ENCODE results near the gene ABTB1.
A peak's percentile ranks its signal among the peaks of the same experiment; 100 is the strongest.
"Not testable (repeated sequence)": the region's sequence is repeated elsewhere in the genome, so short reads cannot be mapped to it uniquely, and the experiment has no call there.

Gene ABTB1

GRCh38 chr3:127650236-127650635 lies 22.5 kb upstream of the ABTB1 start:
- DNase-seq: no peak

GRCh38 chr3:127651516-127652172 lies 21.1 kb upstream of the ABTB1 start:
- no peak for DNase-seq

- peak; percentile 48 for DNase-seq
Measured at GRCh38 chr3:127652246-127652995, 20.3 kb upstream of the ABTB1 start.

- no peak for DNase-seq
Measured at GRCh38 chr3:127654374-127654773, 18.4 kb upstream of the ABTB1 start.

GRCh38 chr3:127654993-127655392 lies 17.8 kb upstream of the ABTB1 start:
- not testable (repeated sequence) for DNase-seq

GRCh38 chr3:127655641-127656040 lies 17.1 kb upstream of the ABTB1 start:
- no peak for DNase-seq

GRCh38 chr3:127656906-127657305 lies 15.8 kb upstream of the ABTB1 start:
- DNase-seq: no peak

- no peak for DNase-seq
Measured at GRCh38 chr3:127658234-127658633, 14.5 kb upstream of the ABTB1 start.

- no peak for DNase-seq
Measured at GRCh38 chr3:127660621-127661251, 12.0 kb upstream of the ABTB1 start.

- DNase-seq: no peak
Measured at GRCh38 chr3:127661600-127661999, 11.2 kb upstream of the ABTB1 start.

GRCh38 chr3:127662001-127662469 lies 10.7 kb upstream of the ABTB1 start:
- DNase-seq: no peak

- no peak for DNase-seq
Measured at GRCh38 chr3:127663151-127663550, 9.6 kb upstream of the ABTB1 start.

GRCh38 chr3:127665165-127665564 lies 7.6 kb upstream of the ABTB1 start:
- DNase-seq: no peak

GRCh38 chr3:127665586-127665985 lies 7.2 kb upstream of the ABTB1 start:
- no peak for DNase-seq

- no peak for DNase-seq
Measured at GRCh38 chr3:127666676-127667075, 6.1 kb upstream of the ABTB1 start.

GRCh38 chr3:127667119-127667681 lies 5.6 kb upstream of the ABTB1 start:
- no peak for DNase-seq

- DNase-seq: no peak
Measured at GRCh38 chr3:127668906-127669305, 3.8 kb upstream of the ABTB1 start.

- DNase-seq: no peak
Measured at GRCh38 chr3:127669541-127670228, 3.1 kb upstream of the ABTB1 start.

- DNase-seq: no peak
Measured at GRCh38 chr3:127670229-127670559, 2.6 kb upstream of the ABTB1 start.

- DNase-seq: no peak
Measured at GRCh38 chr3:127670761-127671522, 1.8 kb upstream of the ABTB1 start.

- peak; percentile 27 for DNase-seq
Measured at GRCh38 chr3:127671523-127672428, 976 bp upstream of the ABTB1 start.

Measured in activated CD4-positive, alpha-beta T cell treated with anti-CD3 and anti-CD28 coated beads, Interleukin-2, Interleukin-6, amounts not matched to agents 100 ng/mL and 50 ng/mL, durations not matched to agents 16 hours and 8 hours (primary cell).